IMR-90 (cell line): Measurements from ENCODE around the gene DNAAF6. TPM values are rescaled to one million over a fixed set of nuclear protein-coding genes. Genes with fewer than 3 reads are reported as not detected.

Experiments
- ATAC-seq: fragments of 200-7000 bp; cut with Tn5 transposase; 2 replicates; pipeline ENCODE4 v1.9.1; 2020; ENCODE audit warnings: low read depth, mild to moderate bottlenecking, moderate library complexity
- BruUV-seq: library from RNA; stranded (reverse); fragments of 400-500 nt; replicated peaks from 2 replicates; lab custom pipeline; 2021; lab: Mats Ljungman, UMichigan
- CTCF ChIA-PET: fragments of 300-600 bp; formaldehyde crosslinking; extraction: SDS; loops from one replicate; lab custom pipeline; 2021; ENCODE audit warnings: antibody characterized with exemption; lab: Yijun Ruan, JAX
- POLR2A ChIA-PET: fragments of 300-600 bp; sonication (Branson Sonifier 250); formaldehyde crosslinking; loops from one replicate; lab custom pipeline; 2022; ENCODE audit warnings: antibody characterized with exemption; ENCODE audit not compliant: unreplicated experiment; lab: Charles Lee
- DNase-seq: peaks from one replicate; pipeline ENCODE4 v3.0.0; 2013
- H2AFZ ChIP-seq: replicated peaks from 2 replicates; pipeline ENCODE3; 2013; ENCODE audit warnings: low read length, mild to moderate bottlenecking; ENCODE audit not compliant: poor library complexity
- H2AK5ac ChIP-seq: 2 replicates; pipeline ENCODE4 v1.6.1; 2013; ENCODE audit warnings: low read depth, low read length, inconsistent platforms
- H2AK9ac ChIP-seq: replicated peaks from 2 replicates; pipeline ENCODE3; 2013; ENCODE audit warnings: mild to moderate bottlenecking, low read depth, low read length, moderate library complexity; ENCODE audit not compliant: poor library complexity
- H2BK120ac ChIP-seq: 2 replicates; pipeline ENCODE4 v1.6.1; 2013; ENCODE audit warnings: low read depth, low read length, inconsistent platforms
- H2BK15ac ChIP-seq: 3 replicates; pipeline ENCODE4 v1.6.1; 2013; ENCODE audit warnings: low read depth, low read length, inconsistent platforms
- H2BK20ac ChIP-seq: 2 replicates; pipeline ENCODE4 v1.6.1; 2013; ENCODE audit warnings: low read depth, mild to moderate bottlenecking, inconsistent platforms, low read length, moderate library complexity
- H2BK5ac ChIP-seq: 2 replicates; pipeline ENCODE4 v1.6.1; 2013; ENCODE audit warnings: mild to moderate bottlenecking, low read depth, low read length, inconsistent platforms; ENCODE audit not compliant: poor library complexity, severe bottlenecking
- H3K14ac ChIP-seq: replicated peaks from 2 replicates; pipeline ENCODE4 v1.6.1; 2013; ENCODE audit warnings: low read depth, low read length, inconsistent platforms
- H3K18ac ChIP-seq: 2 replicates; pipeline ENCODE4 v1.6.1; 2013; ENCODE audit warnings: low read depth, low read length, control low read depth
- H3K23ac ChIP-seq: 2 replicates; pipeline ENCODE4 v1.6.1; 2013; ENCODE audit warnings: low read depth, low read length, inconsistent platforms
- H3K27ac ChIP-seq: 2 replicates; pipeline ENCODE4 v1.5.1; 2013; ENCODE audit warnings: mild to moderate bottlenecking, control low read depth, low read length; ENCODE audit not compliant: insufficient read depth
- H3K27me3 ChIP-seq: 2 replicates; pipeline ENCODE4 v1.6.1; 2013; ENCODE audit warnings: low read length; ENCODE audit not compliant: control insufficient read depth, insufficient read depth
- H3K36me3 ChIP-seq: 2 replicates; pipeline ENCODE4 v1.6.1; 2013; ENCODE audit warnings: low read length, mixed read lengths; ENCODE audit not compliant: control insufficient read depth, insufficient read depth
- H3K4ac ChIP-seq: 2 replicates; pipeline ENCODE4 v1.6.1; 2013; ENCODE audit warnings: low read depth, low read length, inconsistent platforms
- H3K4me1 ChIP-seq: 2 replicates; pipeline ENCODE4 v1.6.1; 2013; ENCODE audit warnings: low read length, mixed read lengths; ENCODE audit not compliant: control insufficient read depth, insufficient read depth
- H3K4me2 ChIP-seq: 2 replicates; pipeline ENCODE4 v1.6.1; 2013; ENCODE audit warnings: low read depth, mild to moderate bottlenecking, control low read depth, low read length, moderate library complexity
- H3K4me3 ChIP-seq: 2 replicates; pipeline ENCODE4 v1.5.1; 2013; ENCODE audit warnings: low read depth, mild to moderate bottlenecking, control low read depth, low read length, moderate library complexity; ENCODE audit not compliant: insufficient read depth
- H3K56ac ChIP-seq: 2 replicates; pipeline ENCODE4 v1.6.1; 2013; ENCODE audit warnings: low read length, inconsistent platforms; ENCODE audit not compliant: insufficient read depth; ENCODE audit errors: extremely low read depth
- H3K79me1 ChIP-seq, 2 experiments: 2 replicates each; pipeline ENCODE4 v1.6.1; 2013; ENCODE audit warnings: low read length in 2 of 2, inconsistent platforms in 1 of 2, low read depth in 1 of 2
- H3K9ac ChIP-seq: 2 replicates; pipeline ENCODE4 v1.6.1; 2013; ENCODE audit warnings: low read depth, low read length, control low read depth
- H3K9me1 ChIP-seq: 2 replicates; pipeline ENCODE4 v1.6.1; 2013; ENCODE audit warnings: low read length, inconsistent platforms; ENCODE audit not compliant: insufficient read depth
- H3K9me3 ChIP-seq: 2 replicates; pipeline ENCODE4 v1.6.1; 2013; ENCODE audit warnings: low read length; ENCODE audit not compliant: control insufficient read depth, insufficient read depth
- H4K20me1 ChIP-seq: 2 replicates; pipeline ENCODE4 v1.6.1; 2013; ENCODE audit warnings: low read length, inconsistent platforms; ENCODE audit not compliant: insufficient read depth
- H4K5ac ChIP-seq: 2 replicates; pipeline ENCODE4 v1.6.1; 2013; ENCODE audit warnings: mild to moderate bottlenecking, low read depth, low read length, control low read depth
- H4K8ac ChIP-seq, 2 experiments: 2 replicates each; pipeline ENCODE4 v1.6.1; 2013; ENCODE audit warnings: low read depth in 2 of 2, low read length in 2 of 2, control low read depth in 1 of 2, inconsistent platforms in 1 of 2
- H4K91ac ChIP-seq: 2 replicates; pipeline ENCODE4 v1.6.1; 2013; ENCODE audit warnings: low read depth, low read length, inconsistent platforms; ENCODE audit not compliant: insufficient read depth
- BHLHE40 ChIP-seq: fragments of 150-350 bp; IDR thresholded peaks from 2 replicates; pipeline ENCODE4 v1.6.1; 2016; ENCODE audit warnings: mild to moderate bottlenecking, low read depth, low read length
- MXI1 ChIP-seq: IDR thresholded peaks from 2 replicates; pipeline ENCODE4 v1.6.1; 2012; ENCODE audit warnings: low read depth, mild to moderate bottlenecking, low read length, moderate library complexity, borderline replicate concordance
- WGBS, 2 experiments: methylation state at CpG; one replicate each; pipeline versions ENCODE4 v1.1.5 to v1.1.7; 2013; ENCODE audit warnings: missing lambda C conversion rate in 2 of 2; ENCODE audit not compliant: insufficient read length in 1 of 2; ENCODE audit errors: extremely low coverage in 2 of 2; 5-methylcytosine and 5-hydroxymethylcytosine counted together
- dilution Hi-C: fragments of 300-500 bp; cut with HindIII; formaldehyde crosslinking; loops from one replicate; pipeline ENCODE4 v1.14.3; 2018; ENCODE audit warnings: low sequenced_read_pairs; ENCODE audit not compliant: unreplicated experiment
- in situ Hi-C: fragments of 300-500 bp; cut with MboI; formaldehyde crosslinking; loops from 3 replicates; pipeline ENCODE4 v1.14.3; 2019; ENCODE audit warnings: low sequenced_read_pairs, inconsistent platforms, mixed read lengths
- intact Hi-C: fragments of 100-400 bp; cut with micrococcal nuclease; formaldehyde crosslinking; loops from 2 replicates; pipeline ENCODE4 v1.10.0; 2022
- microRNA-seq, 2 experiments: library from miRNA; stranded (forward) in 1 of 2; unstranded in 1 of 2; fragments of 10-50 nt in 1 of 2; fragments of <30 nt in 1 of 2; gene quantifications in 1 of 2; microRNA quantifications in 1 of 2; one replicate each; pipeline versions ENCODE3 to v1.1.0; 2013 to 2020; ENCODE audit not compliant: insufficient read depth in 1 of 2, insufficient read length in 1 of 2, unreplicated experiment in 1 of 2
- polyA plus RNA-seq, 3 experiments: library from polyadenylated mRNA; depleted of rRNA; stranded (reverse); fragments of >200 nt; gene quantifications; 2 replicates each; pipeline ENCODE4 v1.2.3, GENCODE V29; 2012; ENCODE audit warnings: low replicate concordance in 1 of 3
- small RNA-seq, 5 experiments: library from RNA; depleted of rRNA; stranded (forward); fragments of <200 nt; gene quantifications; one replicate each; pipeline ENCODE3, GENCODE V24; 2012
- total RNA-seq: library from RNA; depleted of rRNA; stranded (reverse); fragments of >200 nt; gene quantifications from 2 replicates; pipeline ENCODE4 v1.2.3, GENCODE V29; 2012; rRNA removed

DNAAF6 gene
- total and polyA plus RNA-seq, 2 of the 4 experiments (the other 2 are of a cell fraction) = not detected

DNA sequence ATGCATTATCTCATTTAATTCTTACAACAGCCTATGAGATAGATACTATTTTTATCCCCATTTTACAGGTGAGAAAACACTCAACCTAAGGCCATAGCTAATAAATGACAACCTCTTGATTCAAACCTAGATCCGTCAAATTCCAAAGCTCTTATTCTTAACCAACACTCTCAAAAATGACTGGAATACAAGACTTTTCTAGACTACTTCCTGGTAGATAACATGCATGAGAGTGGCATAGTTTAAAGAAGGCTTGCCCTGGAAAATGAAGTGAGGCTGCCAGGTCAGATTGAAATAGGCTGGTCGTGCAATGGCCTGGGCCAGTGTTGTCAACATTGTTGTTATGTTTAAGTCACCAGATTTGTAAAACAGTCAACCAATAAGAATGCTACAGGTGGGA is 86.6 kb downstream of the DNAAF6 start:
- H2BK5ac ChIP-seq = no peak overlapping the region
- H3K9me3 ChIP-seq = no peaks in the 10 kb centered on the region
- no peak overlapping the region for H4K8ac ChIP-seq
- H3K79me1 ChIP-seq = no peaks in the 10 kb centered on the region
- no peak overlapping the region for H4K5ac ChIP-seq
- no peaks in the 10 kb centered on the region for H4K20me1 ChIP-seq
- no peak overlapping the region for H2AK9ac ChIP-seq
- no peak overlapping the region for H3K4me2 ChIP-seq
- no peak overlapping the region for H3K23ac ChIP-seq
- BruUV-seq = no TSS peak
- H3K9me1 ChIP-seq = no peaks in the 10 kb centered on the region
- intact Hi-C loops (no loop called here), in situ Hi-C loops (no loop called here), dilution Hi-C loops (no loop called here)
- H2BK20ac ChIP-seq = no peak overlapping the region
- no peak overlapping the region for H3K14ac ChIP-seq
- no peak overlapping the region for H2BK15ac ChIP-seq
- no peak overlapping the region for H4K91ac ChIP-seq
- H3K9ac ChIP-seq = no peak overlapping the region
- ChIA-PET POLR2A (no interaction called here), CTCF (no interaction called here)
- ATAC-seq = no peak
- no peak overlapping the region for H2AFZ ChIP-seq
- no peak overlapping the region for H3K4me3 ChIP-seq
- no peaks in the 10 kb centered on the region; the same call in none of the 2 replicates for H3K27me3 ChIP-seq
- H3K18ac ChIP-seq = no peak overlapping the region
- no CpG with 5 or more reads among the region's 2 CpGs for WGBS, 2 experiments
- no peaks in the 10 kb centered on the region for H3K4me1 ChIP-seq
- H2AK5ac ChIP-seq = no peak overlapping the region
- H3K36me3 ChIP-seq = no peaks in the 10 kb centered on the region
- TF ChIP-seq BHLHE40 = no peak
- TF ChIP-seq MXI1 = no peak
- H2BK120ac ChIP-seq = no peak overlapping the region
- H3K56ac ChIP-seq = no peak overlapping the region
- no peak overlapping the region for H3K27ac ChIP-seq
- no peak overlapping the region for H3K4ac ChIP-seq
- DNase-seq = no peak

Small RNA genes lying within 50 kb of the gene (microRNA-seq; reads per million reads assigned to microRNA genes)
- not detected for gene RF00019 (ENCODE audit: insufficient read depth, insufficient read length)

Small RNA genes lying within 50 kb of the gene (small RNA-seq; reads per million reads assigned to genes)
- 0 reads per million in 5 experiments for gene RF00019

Other genes with a start within 250 kb of the DNAAF6 start
- 33.1 and 34.2 TPM in 2 replicates for gene MORC4, start 206.4 kb upstream of the DNAAF6 start, total RNA-seq
- 13.6 and 17.5 TPM in 2 replicates for gene MORC4, start 206.4 kb upstream of the DNAAF6 start, polyA plus RNA-seq (2012; rRNA removed)
- 8.6 and 11.9 TPM in 2 replicates for gene RBM41, start 87.8 kb upstream of the DNAAF6 start, total RNA-seq
- 2.8 and 3.9 TPM in 2 replicates for gene RBM41, start 87.8 kb upstream of the DNAAF6 start, polyA plus RNA-seq (2012; rRNA removed)
- gene NUP62CL, start 178 bp upstream of the DNAAF6 start, total RNA-seq = not detected in 2 replicates
- gene NUP62CL, start 178 bp upstream of the DNAAF6 start, polyA plus RNA-seq (2012; rRNA removed) = not detected in 2 replicates
- under 0.01 TPM in 2 replicates for gene FRMPD3, start 243.0 kb downstream of the DNAAF6 start, total RNA-seq
- gene FRMPD3, start 243.0 kb downstream of the DNAAF6 start, polyA plus RNA-seq (2012; rRNA removed) = 0.17 and 0.19 TPM in 2 replicates